HepG2 (cell line): Measurements from ENCODE around the gene RETREG2. TPM values are rescaled to one million over a fixed set of nuclear protein-coding genes. Genes with fewer than 3 reads are reported as not detected.
A peak's percentile ranks its signal among the peaks of the same experiment; 100 is the strongest.

Source experiments
- BORCS8-MEF2B ChIP-seq: sonication (generic); formaldehyde crosslinking; IDR thresholded peaks from 2 replicates; pipeline ENCODE4 v1.8.0; 2022; ENCODE audit warnings: mild to moderate bottlenecking, missing genetic modification reagents
- CENPX ChIP-seq: sonication (generic); formaldehyde crosslinking; IDR thresholded peaks from 2 replicates; pipeline ENCODE4 v1.9.0; 2021; ENCODE audit warnings: mild to moderate bottlenecking, missing genetic modification reagents, moderate library complexity
- DNMT3B ChIP-seq: conservative IDR thresholded peaks from 2 replicates; pipeline ENCODE4 v1.6.1; 2016; ENCODE audit warnings: missing biosample characterization, control low read depth
- HOXA7 ChIP-seq: sonication (generic); formaldehyde crosslinking; IDR thresholded peaks from 2 replicates; pipeline ENCODE4 v1.8.1; 2022; ENCODE audit warnings: mild to moderate bottlenecking, missing genetic modification reagents, moderate library complexity
- MEIS1 ChIP-seq: sonication (generic); formaldehyde crosslinking; IDR thresholded peaks from 2 replicates; pipeline ENCODE4 v1.9.0; 2021; ENCODE audit warnings: mild to moderate bottlenecking, missing genetic modification reagents, moderate library complexity, borderline replicate concordance
- NFE2L2 ChIP-seq: fragments of 150-350 bp; IDR thresholded peaks from 2 replicates; pipeline ENCODE4 v1.6.1; 2014; ENCODE audit warnings: low read length
- PCBP2 ChIP-seq: fragments of 200-400 bp; formaldehyde crosslinking; optimal IDR thresholded peaks from 2 replicates; pipeline ENCODE3; 2018; ENCODE audit warnings: low read length, low read depth; ENCODE audit not compliant: poor library complexity, severe bottlenecking
- SIN3A ChIP-seq: IDR thresholded peaks from 2 replicates; pipeline ENCODE4 v1.6.1; 2011; ENCODE audit warnings: low read depth, mild to moderate bottlenecking, control low read depth, low read length, borderline replicate concordance
- TBX2 ChIP-seq: sonication (generic); formaldehyde crosslinking; IDR thresholded peaks from 2 replicates; pipeline ENCODE4 v1.5.0; 2020; ENCODE audit warnings: missing genetic modification reagents, mild to moderate bottlenecking, borderline replicate concordance
- TGIF2 ChIP-seq: IDR thresholded peaks from 2 replicates; pipeline ENCODE4 v1.6.1; 2016; ENCODE audit warnings: control low read depth, missing compliant biosample characterization
- YY1 ChIP-seq: IDR thresholded peaks from 2 replicates; pipeline ENCODE4 v1.6.1; 2011; ENCODE audit warnings: low read length, low read depth, moderate library complexity, mild to moderate bottlenecking; ENCODE audit not compliant: insufficient read depth, insufficient replicate concordance
- ZKSCAN5 ChIP-seq: sonication (generic); formaldehyde crosslinking; IDR thresholded peaks from 2 replicates; pipeline ENCODE4 v1.5.1; 2020; ENCODE audit warnings: mild to moderate bottlenecking, missing genetic modification reagents
- ZNF160 ChIP-seq: sonication (generic); formaldehyde crosslinking; IDR thresholded peaks from 2 replicates; pipeline ENCODE4 v1.8.0; 2022; ENCODE audit warnings: mild to moderate bottlenecking, inconsistent platforms, missing genetic modification reagents
- ZNF331 ChIP-seq: sonication (generic); formaldehyde crosslinking; IDR thresholded peaks from 2 replicates; pipeline ENCODE4 v1.4.0; 2020; ENCODE audit warnings: missing genetic modification reagents
- ZNF33B ChIP-seq: sonication (generic); formaldehyde crosslinking; IDR thresholded peaks from 2 replicates; pipeline ENCODE4 v1.5.1; 2020; ENCODE audit warnings: mild to moderate bottlenecking, missing genetic modification reagents
- ZNF605 ChIP-seq: sonication (generic); formaldehyde crosslinking; IDR thresholded peaks from 2 replicates; pipeline ENCODE4 v1.8.0; 2022; ENCODE audit warnings: mild to moderate bottlenecking, missing genetic modification reagents
- ZNF773 ChIP-seq: sonication (generic); formaldehyde crosslinking; IDR thresholded peaks from 2 replicates; pipeline ENCODE4 v1.4.0; 2020; ENCODE audit warnings: missing genetic modification reagents, borderline replicate concordance
- ZNF790 ChIP-seq: sonication (generic); formaldehyde crosslinking; IDR thresholded peaks from 2 replicates; pipeline ENCODE4 v1.8.0; 2022; ENCODE audit warnings: missing genetic modification reagents, mild to moderate bottlenecking, borderline replicate concordance
- polyA plus RNA-seq, 8 experiments: library from polyadenylated mRNA; depleted of rRNA in 3 of 8; stranded (reverse) in 7 of 8; unstranded in 1 of 8; fragments of >200 nt; fragmentation: Illumina TruSeq in 4 of 8; extraction: Trizol in 4 of 8; gene quantifications; 2 replicates each; pipeline versions ENCODE4 v1.2.1 to v1.2.3, GENCODE V29; 2011 to 2016; ENCODE audit warnings: low read depth in 4 of 8, missing spikeins in 1 of 8, mixed read lengths in 1 of 8; ENCODE audit not compliant: insufficient read depth in 1 of 8
- total RNA-seq, 5 experiments: library from RNA; depleted of rRNA; stranded (reverse); fragments of >200 nt; fragmentation: Illumina TruSeq; extraction: Trizol; gene quantifications; 2 replicates each; pipeline ENCODE4 v1.2.3, GENCODE V29; 2016; ENCODE audit warnings: low read depth in 1 of 5
- TF ChIP-seq, protein P1 (sequence below): sonication (generic); formaldehyde crosslinking; IDR thresholded peaks from 2 replicates; pipeline ENCODE4 v1.4.0; 2020; ENCODE audit warnings: mild to moderate bottlenecking, low read depth, missing genetic modification reagents
- TF ChIP-seq, protein P2 (sequence below): IDR thresholded peaks from 2 replicates; pipeline ENCODE4 v1.6.1; 2016
- TF ChIP-seq, protein P3 (sequence below): sonication (generic); formaldehyde crosslinking; IDR thresholded peaks from 2 replicates; pipeline ENCODE4 v1.5.1; 2020; ENCODE audit warnings: mild to moderate bottlenecking, missing genetic modification reagents, moderate library complexity

RETREG2 gene
- total and polyA plus RNA-seq, 2 of the 13 experiments (the other 11 are each of a cell fraction or from before 2014, with no cell fraction given), result 86.0 to 134 TPM

DNA sequence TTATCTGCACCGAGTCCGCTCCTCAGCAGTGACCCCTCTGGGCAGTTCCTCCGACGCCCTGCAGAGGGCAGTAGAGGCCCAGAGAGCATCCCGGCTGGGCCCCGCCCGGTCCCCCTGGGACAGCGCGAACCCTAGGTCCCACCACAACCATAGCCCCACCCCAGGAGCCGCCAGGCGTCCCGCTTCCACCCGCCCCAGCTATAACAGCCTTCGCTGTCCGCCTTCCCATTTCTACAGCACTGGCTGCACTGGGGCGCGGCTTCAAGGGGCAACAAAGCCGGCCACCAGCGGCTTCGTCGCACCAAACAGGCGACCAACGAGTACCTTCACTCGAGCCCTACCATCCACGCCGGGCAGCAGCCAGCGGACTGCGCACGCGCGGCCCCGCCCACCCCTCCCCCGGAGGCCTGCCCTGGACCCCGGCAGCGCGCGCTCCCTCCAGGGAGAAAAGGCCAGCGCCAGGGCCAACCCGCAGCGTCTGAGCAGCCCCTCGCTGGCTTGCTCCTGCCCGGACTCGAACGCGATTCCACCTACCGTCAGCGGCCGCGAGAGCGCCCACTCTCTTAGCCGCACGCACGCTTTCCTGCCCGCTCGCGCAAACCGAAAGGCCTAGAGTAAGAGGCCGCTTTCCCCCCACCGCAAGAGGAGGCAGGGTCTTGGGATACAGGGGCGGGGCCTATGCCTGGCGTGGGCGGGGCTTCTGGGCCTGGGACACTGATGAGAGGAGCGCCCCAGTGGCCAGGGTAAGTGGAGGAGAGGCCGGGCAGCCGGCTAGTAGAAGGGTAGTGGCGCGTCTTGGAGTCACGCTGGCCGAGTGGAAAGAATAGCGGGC, 17.7 kb upstream of the RETREG2 start, which contains the start of gene NHEJ1 (continued):
- TF ChIP-seq, protein P1, sequence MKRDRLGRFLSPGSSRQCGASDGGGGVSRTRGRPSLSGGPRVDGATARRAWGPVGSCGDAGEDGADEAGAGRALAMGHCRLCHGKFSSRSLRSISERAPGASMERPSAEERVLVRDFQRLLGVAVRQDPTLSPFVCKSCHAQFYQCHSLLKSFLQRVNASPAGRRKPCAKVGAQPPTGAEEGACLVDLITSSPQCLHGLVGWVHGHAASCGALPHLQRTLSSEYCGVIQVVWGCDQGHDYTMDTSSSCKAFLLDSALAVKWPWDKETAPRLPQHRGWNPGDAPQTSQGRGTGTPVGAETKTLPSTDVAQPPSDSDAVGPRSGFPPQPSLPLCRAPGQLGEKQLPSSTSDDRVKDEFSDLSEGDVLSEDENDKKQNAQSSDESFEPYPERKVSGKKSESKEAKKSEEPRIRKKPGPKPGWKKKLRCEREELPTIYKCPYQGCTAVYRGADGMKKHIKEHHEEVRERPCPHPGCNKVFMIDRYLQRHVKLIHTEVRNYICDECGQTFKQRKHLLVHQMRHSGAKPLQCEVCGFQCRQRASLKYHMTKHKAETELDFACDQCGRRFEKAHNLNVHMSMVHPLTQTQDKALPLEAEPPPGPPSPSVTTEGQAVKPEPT (CRISPR knock-in tag), result no peak
- peak; percentile 32; the same call in 1 of the 2 replicates for TF ChIP-seq ZNF773 (CRISPR knock-in tag)
- no peak for TF ChIP-seq ZNF790 (CRISPR knock-in tag)
- no peak for TF ChIP-seq MEIS1
- TF ChIP-seq ZNF160, result peak; percentile 97
- TF ChIP-seq BORCS8-MEF2B, result peak; percentile 98
- TF ChIP-seq HOXA7 (CRISPR knock-in tag), result no peak
- no peak for TF ChIP-seq PCBP2
- TF ChIP-seq ZNF331, result peak; percentile 62; the same call in 1 of the 2 replicates
- TF ChIP-seq, protein P2, sequence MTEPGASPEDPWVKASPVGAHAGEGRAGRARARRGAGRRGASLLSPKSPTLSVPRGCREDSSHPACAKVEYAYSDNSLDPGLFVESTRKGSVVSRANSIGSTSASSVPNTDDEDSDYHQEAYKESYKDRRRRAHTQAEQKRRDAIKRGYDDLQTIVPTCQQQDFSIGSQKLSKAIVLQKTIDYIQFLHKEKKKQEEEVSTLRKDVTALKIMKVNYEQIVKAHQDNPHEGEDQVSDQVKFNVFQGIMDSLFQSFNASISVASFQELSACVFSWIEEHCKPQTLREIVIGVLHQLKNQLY (CRISPR knock-in tag), result no peak; the same call in none of the 2 replicates
- peak; percentile 81 for TF ChIP-seq TGIF2 (CRISPR knock-in tag)
- TF ChIP-seq YY1, result peak; percentile 43
- TF ChIP-seq ZNF605 (CRISPR knock-in tag), result peak; percentile 90
- TF ChIP-seq CENPX (CRISPR knock-in tag), result no peak
- TF ChIP-seq, protein P3, sequence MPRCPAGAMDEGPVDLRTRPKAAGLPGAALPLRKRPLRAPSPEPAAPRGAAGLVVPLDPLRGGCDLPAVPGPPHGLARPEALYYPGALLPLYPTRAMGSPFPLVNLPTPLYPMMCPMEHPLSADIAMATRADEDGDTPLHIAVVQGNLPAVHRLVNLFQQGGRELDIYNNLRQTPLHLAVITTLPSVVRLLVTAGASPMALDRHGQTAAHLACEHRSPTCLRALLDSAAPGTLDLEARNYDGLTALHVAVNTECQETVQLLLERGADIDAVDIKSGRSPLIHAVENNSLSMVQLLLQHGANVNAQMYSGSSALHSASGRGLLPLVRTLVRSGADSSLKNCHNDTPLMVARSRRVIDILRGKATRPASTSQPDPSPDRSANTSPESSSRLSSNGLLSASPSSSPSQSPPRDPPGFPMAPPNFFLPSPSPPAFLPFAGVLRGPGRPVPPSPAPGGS (CRISPR knock-in tag), result peak; percentile 88
- no peak for TF ChIP-seq NFE2L2
- TF ChIP-seq ZNF33B (CRISPR knock-in tag), result peak; percentile 96
- no peak; the same call in 1 of the 2 replicates for TF ChIP-seq DNMT3B (CRISPR knock-in tag)
- 0 out of 2 replicates have a peak, but pooled peaks have one; percentile 73 for TF ChIP-seq ZKSCAN5 (CRISPR knock-in tag)
- peak; percentile 87 for TF ChIP-seq TBX2 (CRISPR knock-in tag)
- no peak for TF ChIP-seq SIN3A
